Measurements from ENCODE around the gene MB21D2. TPM values are rescaled to one million over a fixed set of nuclear protein-coding genes. Genes with fewer than 3 reads are reported as not detected.

The MB21D2 gene
- total RNA-seq, 1 donor from 2014 or later, result 14.1 TPM

GRCh38 chr3:192843723-192844485 lies 73.8 kb downstream of the MB21D2 start:
- TF ChIP-seq, protein P1, sequence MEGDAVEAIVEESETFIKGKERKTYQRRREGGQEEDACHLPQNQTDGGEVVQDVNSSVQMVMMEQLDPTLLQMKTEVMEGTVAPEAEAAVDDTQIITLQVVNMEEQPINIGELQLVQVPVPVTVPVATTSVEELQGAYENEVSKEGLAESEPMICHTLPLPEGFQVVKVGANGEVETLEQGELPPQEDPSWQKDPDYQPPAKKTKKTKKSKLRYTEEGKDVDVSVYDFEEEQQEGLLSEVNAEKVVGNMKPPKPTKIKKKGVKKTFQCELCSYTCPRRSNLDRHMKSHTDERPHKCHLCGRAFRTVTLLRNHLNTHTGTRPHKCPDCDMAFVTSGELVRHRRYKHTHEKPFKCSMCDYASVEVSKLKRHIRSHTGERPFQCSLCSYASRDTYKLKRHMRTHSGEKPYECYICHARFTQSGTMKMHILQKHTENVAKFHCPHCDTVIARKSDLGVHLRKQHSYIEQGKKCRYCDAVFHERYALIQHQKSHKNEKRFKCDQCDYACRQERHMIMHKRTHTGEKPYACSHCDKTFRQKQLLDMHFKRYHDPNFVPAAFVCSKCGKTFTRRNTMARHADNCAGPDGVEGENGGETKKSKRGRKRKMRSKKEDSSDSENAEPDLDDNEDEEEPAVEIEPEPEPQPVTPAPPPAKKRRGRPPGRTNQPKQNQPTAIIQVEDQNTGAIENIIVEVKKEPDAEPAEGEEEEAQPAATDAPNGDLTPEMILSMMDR (conservative IDR thresholded peaks at IDR 0.05), result no peak
- Mint-ChIP-seq H3K4me1 (ENCODE audit: unreplicated experiment) (peaks cover 37% of the 10 kb centered on the region), H3K36me3 (no peaks in the 10 kb centered on the region), H3K27ac (no peak overlapping the region), H3K4me3 (no peak overlapping the region), H3K27me3 (no peaks in the 10 kb centered on the region), H3K9me3 (peaks cover 6% of the 10 kb centered on the region)
- DNase-seq (ENCODE audit: extremely low spot score, unreplicated experiment), result no peak

DNA sequence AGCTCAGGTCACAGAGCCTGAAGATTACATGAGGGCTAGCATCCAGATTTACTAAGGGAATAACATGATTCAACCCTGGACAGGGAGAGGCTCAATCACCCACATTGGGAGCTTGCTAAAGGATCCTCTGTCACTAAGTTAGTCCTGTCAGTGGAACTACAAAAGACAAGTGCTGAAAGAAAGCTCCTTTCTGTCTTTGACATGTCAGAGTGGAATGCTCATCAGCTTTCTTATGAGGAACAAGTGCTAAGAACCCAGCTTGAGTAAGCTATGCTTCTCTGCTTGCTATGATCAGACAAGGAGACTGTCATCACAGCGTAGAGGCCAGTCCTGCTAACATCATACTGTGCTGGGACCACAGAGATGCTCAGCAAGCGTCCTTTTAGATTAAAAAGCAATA lies 74.5 kb downstream of the MB21D2 start:
- Mint-ChIP-seq H3K27me3 (no peaks in the 10 kb centered on the region), H3K27ac (no peak overlapping the region), H3K4me3 (no peak overlapping the region), H3K36me3 (no peaks in the 10 kb centered on the region), H3K4me1 (ENCODE audit: unreplicated experiment) (peaks cover 29% of the 10 kb centered on the region), H3K9me3 (peaks cover 6% of the 10 kb centered on the region)
- TF ChIP-seq, protein P1 (conservative IDR thresholded peaks at IDR 0.05), result no peak
- DNase-seq (ENCODE audit: extremely low spot score, unreplicated experiment), result no peak

DNA sequence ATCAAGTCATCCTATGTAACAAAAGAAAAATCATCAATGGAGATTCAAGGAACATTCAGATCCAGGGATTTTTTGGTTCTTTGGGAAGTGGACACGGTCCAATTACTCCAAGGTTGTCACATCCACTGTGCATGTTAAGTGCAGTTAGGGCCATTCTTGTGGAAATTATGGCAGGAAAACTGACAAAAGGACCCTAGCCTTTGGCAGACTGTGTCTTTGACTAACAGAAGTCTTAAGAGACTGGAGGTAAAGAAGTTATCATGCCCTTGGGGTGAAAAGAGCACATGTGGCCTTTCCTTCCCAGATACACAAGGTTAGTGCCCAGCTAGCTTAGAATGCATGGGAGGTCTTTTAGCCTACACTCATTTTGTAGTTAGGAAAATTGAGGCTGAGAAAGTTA lies 74.9 kb downstream of the MB21D2 start:
- Mint-ChIP-seq H3K36me3 (peaks cover 3% of the 10 kb centered on the region), H3K9me3 (peaks cover 6% of the 10 kb centered on the region), H3K4me3 (no peak overlapping the region), H3K27me3 (no peaks in the 10 kb centered on the region), H3K4me1 (ENCODE audit: unreplicated experiment) (peaks cover 30% of the 10 kb centered on the region), H3K27ac (no peak overlapping the region)
- DNase-seq (ENCODE audit: extremely low spot score, unreplicated experiment), result no peak
- TF ChIP-seq, protein P1 (conservative IDR thresholded peaks at IDR 0.05), result no peak

GRCh38 chr3:192842138-192842537 lies 75.5 kb downstream of the MB21D2 start:
- Mint-ChIP-seq H3K4me3 (no peak overlapping the region), H3K36me3 (peaks cover 3% of the 10 kb centered on the region), H3K9me3 (peaks cover 6% of the 10 kb centered on the region), H3K27ac (no peak overlapping the region), H3K27me3 (no peaks in the 10 kb centered on the region), H3K4me1 (ENCODE audit: unreplicated experiment) (peaks cover 31% of the 10 kb centered on the region)
- TF ChIP-seq, protein P1 (conservative IDR thresholded peaks at IDR 0.05), result no peak
- DNase-seq (ENCODE audit: extremely low spot score, unreplicated experiment), result no peak

DNA sequence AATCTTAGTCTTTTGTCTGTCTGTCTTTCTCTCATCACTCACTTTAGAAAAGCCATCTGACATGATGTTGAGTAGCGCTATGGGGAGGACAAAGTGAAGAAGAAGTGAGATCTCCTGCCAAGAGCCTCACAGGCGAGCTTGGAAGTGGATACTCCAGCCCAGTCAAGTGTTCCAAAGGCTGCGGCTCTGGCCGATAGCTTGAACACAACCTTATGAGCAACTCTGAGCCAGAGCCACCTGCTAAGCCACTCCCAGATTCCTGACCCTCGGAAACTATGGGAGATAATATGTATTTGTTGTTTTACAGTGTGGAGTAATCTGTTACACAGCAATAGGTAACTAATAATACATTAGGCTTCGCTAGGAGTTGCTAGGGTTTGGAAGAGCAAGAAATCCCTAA lies 76.2 kb downstream of the MB21D2 start:
- no peak for DNase-seq (ENCODE audit: extremely low spot score, unreplicated experiment)
- TF ChIP-seq, protein P1 (conservative IDR thresholded peaks at IDR 0.05), result no peak
- Mint-ChIP-seq H3K36me3 (peaks cover 3% of the 10 kb centered on the region), H3K4me3 (no peak overlapping the region), H3K27ac (peak overlapping the region; percentile 0), H3K9me3 (peaks cover 6% of the 10 kb centered on the region), H3K4me1 (ENCODE audit: unreplicated experiment) (peaks cover 38% of the 10 kb centered on the region), H3K27me3 (no peaks in the 10 kb centered on the region)
